SK-N-SH treated with all-trans-retinoic acid at 6 μM for 48 hours (cell line): ENCODE measurements around the gene SLC22A4.

Experiments
- GLIS3 ChIP-seq: fragments of 250-450 bp; sonication (Bioruptor Pico); IDR thresholded peaks from 2 replicates; pipeline ENCODE4 v1.5.0; 2020; ENCODE audit warnings: mild to moderate bottlenecking, moderate library complexity
- OSR1 ChIP-seq: fragments of 250-450 bp; sonication (Bioruptor Pico); IDR thresholded peaks from 2 replicates; pipeline ENCODE4 v1.8.0; 2022; ENCODE audit warnings: moderate library complexity, mild to moderate bottlenecking, inconsistent platforms
- PPARA ChIP-seq: fragments of 250-450 bp; sonication (Bioruptor Pico); IDR thresholded peaks from 2 replicates; pipeline ENCODE4 v1.5.0; 2020; ENCODE audit warnings: mild to moderate bottlenecking, borderline replicate concordance
- RARB ChIP-seq: fragments of 250-450 bp; sonication (Bioruptor Pico); IDR thresholded peaks from 2 replicates; pipeline ENCODE4 v1.8.0; 2021; ENCODE audit warnings: mild to moderate bottlenecking, moderate library complexity
- ZFP3 ChIP-seq: fragments of 250-450 bp; sonication (Bioruptor Pico); IDR thresholded peaks from 2 replicates; pipeline ENCODE4 v1.5.0; 2020; ENCODE audit warnings: mild to moderate bottlenecking, moderate library complexity
- ZFP30 ChIP-seq: fragments of 450-650 bp; formaldehyde crosslinking; IDR thresholded peaks from 2 replicates; pipeline ENCODE4 v1.5.0; 2022; ENCODE audit warnings: mild to moderate bottlenecking, moderate library complexity
- ZNF70 ChIP-seq: fragments of 450-650 bp; formaldehyde crosslinking; IDR thresholded peaks from 2 replicates; pipeline ENCODE4 v1.5.0; 2020; ENCODE audit warnings: mild to moderate bottlenecking, moderate library complexity
- ZNF8 ChIP-seq: fragments of 450-650 bp; formaldehyde crosslinking; IDR thresholded peaks from 2 replicates; pipeline ENCODE4 v1.5.0; 2020; ENCODE audit warnings: mild to moderate bottlenecking, moderate library complexity
- TF ChIP-seq, protein P1 (sequence below): fragments of 250-450 bp; sonication (Bioruptor Pico); IDR thresholded peaks from 2 replicates; pipeline ENCODE4 v1.8.0; 2021; ENCODE audit warnings: low read depth, mild to moderate bottlenecking, moderate library complexity, borderline replicate concordance
- TF ChIP-seq, protein P2 (sequence below): fragments of 250-450 bp; sonication (Bioruptor Pico); IDR thresholded peaks from 2 replicates; pipeline ENCODE4 v1.8.0; 2020; ENCODE audit warnings: mild to moderate bottlenecking, moderate library complexity, borderline replicate concordance
- TF ChIP-seq, protein P3 (sequence below): fragments of 250-450 bp; sonication (Bioruptor Pico); IDR thresholded peaks from 2 replicates; pipeline ENCODE4 v1.5.1; 2020; ENCODE audit warnings: low read depth, mild to moderate bottlenecking, moderate library complexity
- TF ChIP-seq, protein P4 (sequence below): fragments of 250-450 bp; sonication (Bioruptor Pico); IDR thresholded peaks from 2 replicates; pipeline ENCODE4 v1.5.1; 2021; ENCODE audit warnings: mild to moderate bottlenecking, moderate library complexity

DNA sequence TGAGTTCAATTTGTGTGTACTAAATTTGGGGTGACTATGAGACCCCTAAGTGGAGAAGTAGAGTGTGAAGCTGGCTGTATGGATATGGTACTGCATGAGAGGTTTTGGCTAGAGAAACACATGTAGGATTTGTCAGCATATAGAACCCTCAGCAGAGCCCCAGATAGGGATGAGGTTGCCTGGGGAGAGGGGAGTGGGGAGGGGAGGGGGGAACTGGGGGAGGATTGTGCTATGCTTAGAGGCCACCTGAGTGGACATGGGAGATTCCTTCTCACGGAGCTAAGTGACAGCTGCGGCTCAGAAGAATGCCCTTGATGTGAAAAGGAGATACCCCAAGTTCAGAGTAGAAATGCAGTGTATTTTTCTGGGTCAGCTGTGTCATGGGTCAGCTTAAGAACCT lies 86.5 kb downstream of the SLC22A4 start:
- TF ChIP-seq GLIS3 (CRISPR knock-in tag): no peak
- TF ChIP-seq ZFP3 (CRISPR knock-in tag): no peak
- no peak for TF ChIP-seq OSR1 (CRISPR knock-in tag)
- TF ChIP-seq, protein P1, sequence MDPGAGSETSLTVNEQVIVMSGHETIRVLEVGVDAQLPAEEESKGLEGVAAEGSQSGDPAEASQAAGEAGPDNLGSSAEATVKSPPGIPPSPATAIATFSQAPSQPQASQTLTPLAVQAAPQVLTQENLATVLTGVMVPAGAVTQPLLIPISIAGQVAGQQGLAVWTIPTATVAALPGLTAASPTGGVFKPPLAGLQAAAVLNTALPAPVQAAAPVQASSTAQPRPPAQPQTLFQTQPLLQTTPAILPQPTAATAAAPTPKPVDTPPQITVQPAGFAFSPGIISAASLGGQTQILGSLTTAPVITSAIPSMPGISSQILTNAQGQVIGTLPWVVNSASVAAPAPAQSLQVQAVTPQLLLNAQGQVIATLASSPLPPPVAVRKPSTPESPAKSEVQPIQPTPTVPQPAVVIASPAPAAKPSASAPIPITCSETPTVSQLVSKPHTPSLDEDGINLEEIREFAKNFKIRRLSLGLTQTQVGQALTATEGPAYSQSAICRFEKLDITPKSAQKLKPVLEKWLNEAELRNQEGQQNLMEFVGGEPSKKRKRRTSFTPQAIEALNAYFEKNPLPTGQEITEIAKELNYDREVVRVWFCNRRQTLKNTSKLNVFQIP (CRISPR knock-in tag): no peak
- TF ChIP-seq ZNF70: no peak
- TF ChIP-seq, protein P2, sequence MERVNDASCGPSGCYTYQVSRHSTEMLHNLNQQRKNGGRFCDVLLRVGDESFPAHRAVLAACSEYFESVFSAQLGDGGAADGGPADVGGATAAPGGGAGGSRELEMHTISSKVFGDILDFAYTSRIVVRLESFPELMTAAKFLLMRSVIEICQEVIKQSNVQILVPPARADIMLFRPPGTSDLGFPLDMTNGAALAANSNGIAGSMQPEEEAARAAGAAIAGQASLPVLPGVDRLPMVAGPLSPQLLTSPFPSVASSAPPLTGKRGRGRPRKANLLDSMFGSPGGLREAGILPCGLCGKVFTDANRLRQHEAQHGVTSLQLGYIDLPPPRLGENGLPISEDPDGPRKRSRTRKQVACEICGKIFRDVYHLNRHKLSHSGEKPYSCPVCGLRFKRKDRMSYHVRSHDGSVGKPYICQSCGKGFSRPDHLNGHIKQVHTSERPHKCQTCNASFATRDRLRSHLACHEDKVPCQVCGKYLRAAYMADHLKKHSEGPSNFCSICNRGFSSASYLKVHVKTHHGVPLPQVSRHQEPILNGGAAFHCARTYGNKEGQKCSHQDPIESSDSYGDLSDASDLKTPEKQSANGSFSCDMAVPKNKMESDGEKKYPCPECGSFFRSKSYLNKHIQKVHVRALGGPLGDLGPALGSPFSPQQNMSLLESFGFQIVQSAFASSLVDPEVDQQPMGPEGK (CRISPR knock-in tag): no peak
- TF ChIP-seq ZFP30: no peak
- TF ChIP-seq PPARA (CRISPR knock-in tag): no peak
- TF ChIP-seq, protein P3, sequence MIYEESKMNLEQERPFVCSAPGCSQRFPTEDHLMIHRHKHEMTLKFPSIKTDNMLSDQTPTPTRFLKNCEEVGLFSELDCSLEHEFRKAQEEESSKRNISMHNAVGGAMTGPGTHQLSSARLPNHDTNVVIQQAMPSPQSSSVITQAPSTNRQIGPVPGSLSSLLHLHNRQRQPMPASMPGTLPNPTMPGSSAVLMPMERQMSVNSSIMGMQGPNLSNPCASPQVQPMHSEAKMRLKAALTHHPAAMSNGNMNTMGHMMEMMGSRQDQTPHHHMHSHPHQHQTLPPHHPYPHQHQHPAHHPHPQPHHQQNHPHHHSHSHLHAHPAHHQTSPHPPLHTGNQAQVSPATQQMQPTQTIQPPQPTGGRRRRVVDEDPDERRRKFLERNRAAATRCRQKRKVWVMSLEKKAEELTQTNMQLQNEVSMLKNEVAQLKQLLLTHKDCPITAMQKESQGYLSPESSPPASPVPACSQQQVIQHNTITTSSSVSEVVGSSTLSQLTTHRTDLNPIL (CRISPR knock-in tag): no peak
- TF ChIP-seq RARB (CRISPR knock-in tag): no peak
- no peak for TF ChIP-seq ZNF8 (CRISPR knock-in tag)
- TF ChIP-seq, protein P4, sequence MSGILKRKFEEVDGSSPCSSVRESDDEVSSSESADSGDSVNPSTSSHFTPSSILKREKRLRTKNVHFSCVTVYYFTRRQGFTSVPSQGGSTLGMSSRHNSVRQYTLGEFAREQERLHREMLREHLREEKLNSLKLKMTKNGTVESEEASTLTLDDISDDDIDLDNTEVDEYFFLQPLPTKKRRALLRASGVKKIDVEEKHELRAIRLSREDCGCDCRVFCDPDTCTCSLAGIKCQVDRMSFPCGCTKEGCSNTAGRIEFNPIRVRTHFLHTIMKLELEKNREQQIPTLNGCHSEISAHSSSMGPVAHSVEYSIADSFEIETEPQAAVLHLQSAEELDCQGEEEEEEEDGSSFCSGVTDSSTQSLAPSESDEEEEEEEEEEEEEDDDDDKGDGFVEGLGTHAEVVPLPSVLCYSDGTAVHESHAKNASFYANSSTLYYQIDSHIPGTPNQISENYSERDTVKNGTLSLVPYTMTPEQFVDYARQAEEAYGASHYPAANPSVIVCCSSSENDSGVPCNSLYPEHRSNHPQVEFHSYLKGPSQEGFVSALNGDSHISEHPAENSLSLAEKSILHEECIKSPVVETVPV: no peak
